ENCODE results near the gene SMIM45.

SMIM45 gene

GRCh38 chr22:41951898-41952474 is at the start of gene SMIM45:
Gene SMIM45, plus strand, starts transcription at chr22:41952150.
- no peak for DNase-seq

DNA sequence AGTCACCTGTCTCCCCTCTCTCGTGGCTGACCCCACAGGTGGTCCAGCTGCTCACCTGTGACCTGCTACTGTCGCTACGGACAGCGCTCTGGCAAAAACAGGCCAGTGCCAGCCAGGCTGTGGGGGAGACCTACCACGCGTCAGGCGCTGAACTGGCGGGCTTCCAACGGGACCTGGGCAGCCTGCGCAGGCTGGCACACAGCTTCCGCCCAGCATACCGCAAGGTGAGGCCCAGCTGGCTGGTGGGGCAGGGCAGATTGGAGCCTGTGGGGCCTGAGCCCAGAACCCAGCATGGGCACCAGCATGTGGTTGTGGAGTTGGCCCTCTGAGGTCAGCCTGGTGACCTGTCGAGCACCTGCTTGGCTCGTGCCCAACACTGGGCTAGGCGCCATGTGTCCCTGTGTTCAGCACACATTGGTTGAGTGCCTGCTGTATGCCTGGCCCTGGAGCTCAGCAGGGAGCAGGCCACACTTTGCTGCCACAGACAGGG is 49.0 kb upstream of the SMIM45 start:
- no peak for DNase-seq

DNA sequence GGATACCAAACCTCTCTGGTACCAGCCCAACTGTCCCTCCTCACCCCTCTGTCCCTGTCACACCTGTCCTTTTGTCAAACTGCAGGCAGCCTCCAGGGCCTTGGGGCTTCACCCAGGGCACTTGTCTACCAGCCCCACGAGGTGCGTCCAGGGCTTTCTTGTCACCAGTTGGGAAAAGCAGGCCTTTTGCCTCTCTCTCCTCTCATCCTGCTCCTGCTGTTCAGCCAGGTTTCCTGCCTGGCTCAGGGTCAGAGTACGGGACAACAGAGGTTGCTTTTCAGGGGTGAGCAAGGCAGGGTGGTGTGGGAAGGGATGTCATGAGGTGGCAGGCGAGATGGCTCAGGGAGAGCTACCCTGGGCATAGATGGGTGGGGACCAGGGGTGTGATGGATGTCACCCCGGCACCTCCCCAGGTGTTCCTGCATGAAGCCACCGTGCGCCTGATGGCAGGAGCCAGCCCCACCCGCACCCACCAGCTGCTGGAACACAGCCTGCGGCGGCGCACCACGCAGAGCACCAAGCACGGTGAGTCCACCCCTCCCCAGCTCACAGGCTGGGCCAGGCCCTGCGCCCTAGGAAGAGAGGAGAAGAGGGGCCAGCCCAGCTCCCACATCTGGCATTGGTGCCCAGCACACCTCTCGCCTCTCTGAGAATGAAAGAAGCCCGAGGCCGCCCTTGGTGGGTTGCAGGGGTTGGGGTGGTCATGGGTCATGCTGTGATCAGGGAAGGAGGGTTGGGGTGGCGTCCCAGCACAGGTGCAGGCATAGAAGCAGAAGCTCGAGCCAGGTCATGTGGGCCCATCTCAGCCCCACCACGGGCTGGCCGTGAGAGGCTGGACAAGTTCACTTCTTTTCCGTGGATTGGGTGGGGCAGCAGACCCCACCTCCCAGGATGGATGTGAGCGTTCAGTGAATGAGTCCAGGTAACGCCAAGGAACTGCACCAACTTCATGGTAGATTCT is 47.2 kb upstream of the SMIM45 start:
- DNase-seq, result no peak

DNA sequence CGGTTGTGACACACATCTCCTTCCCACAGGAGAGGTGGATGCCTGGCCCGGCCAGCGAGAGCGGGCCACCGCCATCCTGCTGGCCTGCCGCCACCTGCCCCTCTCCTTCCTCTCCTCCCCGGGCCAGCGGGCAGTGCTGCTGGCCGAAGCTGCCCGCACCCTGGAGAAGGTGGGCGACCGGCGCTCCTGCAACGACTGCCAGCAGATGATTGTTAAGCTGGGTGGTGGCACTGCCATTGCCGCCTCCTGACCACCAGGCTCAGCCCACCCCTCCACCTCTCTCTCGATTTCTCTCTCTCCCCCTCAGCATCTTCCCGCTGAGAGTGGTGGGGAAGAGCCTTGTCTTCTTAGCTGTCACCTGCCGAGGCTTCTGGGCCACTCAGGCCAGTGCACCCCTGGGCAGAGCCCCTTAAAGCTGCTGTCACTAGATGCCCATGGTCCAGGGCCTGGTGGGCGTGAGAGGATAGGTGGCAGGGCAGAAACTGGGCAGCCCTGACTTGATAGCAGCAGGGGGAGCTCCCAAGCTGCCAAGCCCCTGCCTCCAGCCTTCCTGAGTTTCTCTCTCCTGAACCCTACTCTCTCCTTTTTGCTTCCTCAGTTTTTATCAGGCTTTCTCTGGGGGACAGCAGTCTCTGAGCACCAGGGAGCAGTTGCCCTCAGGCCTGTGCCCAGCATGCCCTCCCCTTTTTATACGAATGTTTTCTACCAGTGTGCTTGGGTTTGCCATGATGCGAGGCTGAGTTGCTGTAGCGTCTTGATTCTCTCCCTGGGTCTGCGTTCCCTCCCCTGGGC is 46.3 kb upstream of the SMIM45 start:
- DNase-seq, result no peak

DNA sequence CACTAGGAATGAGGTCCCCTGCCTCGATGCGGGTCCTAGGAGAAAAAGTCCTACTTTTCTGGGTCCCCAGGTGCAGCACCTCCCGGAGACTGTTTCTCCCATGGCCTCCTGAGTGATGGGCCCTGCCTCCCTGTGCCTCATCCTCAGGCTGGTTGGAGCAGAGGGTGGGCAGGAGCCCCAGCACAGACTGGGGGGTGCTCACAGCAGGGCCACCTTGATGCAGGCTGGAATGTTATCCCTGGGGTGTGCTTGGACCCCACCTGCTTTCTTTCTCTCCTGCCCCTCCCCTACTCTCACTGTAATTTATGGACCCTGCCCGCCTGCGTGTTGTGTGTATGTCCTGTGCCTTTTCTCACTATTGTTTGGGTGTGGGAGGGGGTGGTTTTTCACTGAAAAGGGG is 45.1 kb upstream of the SMIM45 start:
- DNase-seq, result no peak

- no peak for DNase-seq
Observed at GRCh38 chr22:41907436-41908401, 44.2 kb upstream of the SMIM45 start.

DNA sequence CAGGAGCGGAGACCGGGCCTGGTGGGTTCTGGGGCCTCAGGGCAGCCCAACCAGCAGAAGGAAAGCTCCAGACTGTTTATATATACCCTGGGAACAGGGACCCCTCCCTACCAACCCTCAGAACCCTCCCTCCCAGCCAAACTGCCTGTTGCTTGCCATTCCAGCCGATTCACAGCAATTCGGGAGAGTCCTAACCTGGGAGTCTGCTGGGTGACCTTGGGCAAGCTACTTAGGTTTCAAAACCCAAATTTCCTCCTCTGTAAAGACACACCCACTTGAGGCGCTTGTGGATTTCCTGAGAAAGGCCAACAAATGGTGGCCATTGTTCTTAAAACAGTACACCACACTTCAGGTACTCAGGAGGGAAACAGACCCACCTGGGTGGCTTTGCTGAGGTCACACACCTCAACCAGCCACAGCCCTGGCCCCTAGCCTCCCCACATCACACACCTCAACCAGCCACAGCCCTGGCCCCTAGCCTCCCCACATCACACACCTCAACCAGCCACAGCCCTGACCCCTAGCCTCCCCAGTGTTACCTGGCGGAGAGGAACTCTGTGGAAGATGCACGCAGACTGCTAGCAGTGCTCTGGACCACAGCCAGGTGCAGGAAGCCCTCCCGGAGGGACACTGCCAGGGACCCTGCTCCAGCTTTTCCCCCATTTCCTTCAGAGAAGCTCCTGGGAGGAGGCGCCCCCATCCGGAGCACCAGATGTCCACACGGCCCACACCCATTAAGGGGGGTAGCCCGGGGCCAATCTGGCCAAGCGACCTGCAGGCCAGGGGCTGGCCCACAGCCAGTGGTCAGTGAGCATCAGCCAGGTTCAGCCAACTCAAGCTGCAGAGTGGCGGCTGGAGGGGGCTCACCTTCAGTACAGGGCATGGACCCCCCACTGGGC is 43.3 kb upstream of the SMIM45 start:
- DNase-seq, result no peak

DNA sequence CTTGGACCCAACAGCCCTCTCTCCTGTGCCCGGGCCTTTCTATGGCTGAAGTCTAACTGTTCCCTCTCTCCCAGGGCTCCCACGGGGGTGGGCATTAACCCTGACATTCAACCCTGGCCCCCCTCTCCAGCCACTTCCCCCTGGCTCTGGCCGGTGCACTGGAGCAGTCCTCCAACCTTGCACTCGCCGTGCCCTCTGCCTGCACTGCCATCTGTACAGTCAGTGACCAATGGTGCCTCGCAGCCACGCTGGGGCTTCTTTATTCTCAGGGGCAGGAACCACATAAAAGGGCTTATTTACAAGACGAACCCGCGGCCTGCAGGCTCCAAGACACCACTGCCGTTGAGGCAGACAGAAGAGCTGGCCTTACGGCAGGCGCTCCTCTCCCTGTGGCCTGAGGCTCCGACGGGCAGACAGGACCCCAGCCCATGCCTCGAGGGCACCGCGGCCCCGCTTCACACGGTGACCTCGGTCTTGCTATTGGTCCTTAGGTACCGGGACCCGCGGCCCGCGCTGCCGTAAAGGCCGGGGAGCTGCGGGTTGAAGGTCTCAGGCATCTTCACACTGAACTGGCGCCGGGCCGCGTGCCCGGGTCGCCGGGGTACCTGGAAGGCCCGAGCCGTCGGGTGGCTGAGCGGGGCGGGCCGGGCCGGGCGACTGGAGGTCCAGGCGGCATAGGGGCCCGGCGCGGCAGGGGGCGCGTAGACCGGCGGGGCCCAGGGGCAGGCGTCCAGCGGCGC is 42.5 kb upstream of the SMIM45 start:
- no peak for DNase-seq

DNA sequence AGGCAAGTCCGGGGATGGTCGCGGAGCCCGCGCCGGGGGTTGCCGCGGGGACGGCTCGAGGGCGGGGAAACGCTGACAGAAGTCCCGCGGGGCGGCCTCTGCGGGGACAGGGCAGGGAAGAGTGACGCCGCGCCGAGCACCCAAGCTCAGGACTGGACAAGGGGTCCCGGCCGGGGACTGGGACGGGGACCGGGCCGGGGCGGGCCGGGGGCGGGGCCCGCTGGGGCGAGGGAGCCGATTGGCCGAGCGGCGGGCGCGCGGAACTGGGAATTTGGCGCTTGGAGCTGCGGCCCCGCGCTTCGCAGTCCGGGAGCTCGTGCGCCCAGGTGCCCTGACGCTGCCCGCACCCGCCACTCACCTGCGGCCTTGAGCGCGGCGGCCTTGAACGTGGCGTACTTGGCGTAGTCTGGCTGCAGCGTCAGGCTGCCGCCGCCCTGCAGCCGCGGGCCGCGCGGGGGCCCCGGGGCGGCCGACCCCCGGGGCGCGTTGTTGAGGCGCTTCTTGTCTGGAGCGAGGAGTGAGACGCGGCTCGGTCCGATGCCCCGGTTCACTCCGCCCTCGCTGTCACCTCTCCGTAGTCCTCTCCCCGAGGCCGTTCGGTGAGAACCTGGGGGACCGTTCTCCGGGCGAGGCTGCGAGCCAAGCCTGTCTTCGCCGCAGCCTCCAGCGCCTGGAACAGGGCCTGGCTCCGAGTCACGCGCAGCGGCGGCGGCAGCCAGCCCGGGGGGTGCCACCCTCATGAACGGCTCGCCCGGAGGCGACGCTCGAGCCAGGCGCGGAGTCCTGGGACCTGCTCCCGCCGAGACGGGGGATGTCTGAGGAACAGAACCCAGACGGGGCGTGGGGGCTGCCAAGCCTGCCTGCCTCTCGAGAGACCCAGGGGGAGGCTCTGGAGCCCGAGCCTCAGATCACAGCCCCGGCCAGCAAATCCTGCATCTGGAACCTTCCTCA is 41.6 kb upstream of the SMIM45 start:
- DNase-seq, result no peak

DNA sequence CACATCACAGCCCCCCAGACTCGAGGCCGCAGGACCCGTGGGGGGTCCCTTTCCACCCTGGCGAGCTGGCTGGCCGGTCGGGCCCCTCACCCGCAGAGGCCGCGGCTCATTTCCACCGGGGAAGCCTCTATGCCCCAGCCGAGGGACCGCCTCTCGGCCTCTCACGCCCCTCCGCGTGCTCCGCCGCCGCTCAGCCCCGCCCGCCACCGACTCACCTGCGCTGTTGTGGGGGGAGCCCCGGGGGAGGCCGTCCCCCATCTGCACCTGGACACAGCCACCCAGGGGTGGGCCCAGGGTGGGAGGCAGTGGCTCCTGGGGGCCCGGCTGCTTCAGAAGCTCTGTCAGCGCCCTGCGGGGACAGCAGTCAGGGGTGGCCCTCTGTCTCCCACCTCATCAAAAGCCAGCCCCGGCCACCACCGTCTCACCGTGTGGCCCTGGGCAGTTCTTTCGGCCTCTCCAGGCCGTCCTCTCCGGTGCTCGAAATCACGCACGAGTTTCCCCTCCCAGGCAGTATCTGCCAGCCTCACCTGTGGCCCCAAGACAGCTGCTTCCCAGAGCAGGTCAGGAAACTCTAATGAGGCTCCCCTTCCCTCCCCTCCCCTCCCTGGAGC is 40.8 kb upstream of the SMIM45 start:
- DNase-seq, result no peak

DNA sequence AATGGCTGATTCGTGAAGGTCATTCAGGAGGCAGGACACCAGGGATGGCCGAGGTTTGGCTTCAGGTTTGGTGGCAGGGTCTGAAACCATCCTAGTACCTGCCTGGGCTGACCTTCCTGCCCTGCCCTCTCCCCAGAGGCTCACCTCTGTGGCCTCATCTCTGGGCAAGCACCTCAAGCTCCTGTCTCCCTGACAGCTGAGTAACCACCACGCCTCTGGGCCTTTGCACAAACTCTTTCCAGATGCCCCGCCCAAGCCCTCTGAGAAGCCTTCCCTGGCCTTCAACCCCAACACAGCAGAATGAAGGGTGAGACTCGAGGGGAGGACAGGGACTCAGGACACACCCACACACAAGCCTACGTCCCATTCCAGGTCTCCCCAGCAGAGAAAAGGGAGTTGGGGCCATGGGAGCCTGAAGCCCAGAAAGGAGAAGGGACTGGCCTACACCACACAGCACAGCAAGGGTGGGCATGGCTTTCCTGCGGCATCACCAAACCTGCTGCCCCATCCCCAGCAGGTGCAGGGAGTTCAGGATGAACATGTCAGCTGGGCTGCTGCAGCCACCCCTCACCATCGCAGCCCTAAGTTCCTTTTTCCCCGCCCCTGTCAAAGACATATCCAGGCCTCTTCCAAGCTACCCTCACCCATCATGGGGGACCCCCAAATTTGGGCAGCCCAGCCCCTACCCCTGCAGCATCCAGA is 39.5 kb upstream of the SMIM45 start:
- DNase-seq, result no peak

DNA sequence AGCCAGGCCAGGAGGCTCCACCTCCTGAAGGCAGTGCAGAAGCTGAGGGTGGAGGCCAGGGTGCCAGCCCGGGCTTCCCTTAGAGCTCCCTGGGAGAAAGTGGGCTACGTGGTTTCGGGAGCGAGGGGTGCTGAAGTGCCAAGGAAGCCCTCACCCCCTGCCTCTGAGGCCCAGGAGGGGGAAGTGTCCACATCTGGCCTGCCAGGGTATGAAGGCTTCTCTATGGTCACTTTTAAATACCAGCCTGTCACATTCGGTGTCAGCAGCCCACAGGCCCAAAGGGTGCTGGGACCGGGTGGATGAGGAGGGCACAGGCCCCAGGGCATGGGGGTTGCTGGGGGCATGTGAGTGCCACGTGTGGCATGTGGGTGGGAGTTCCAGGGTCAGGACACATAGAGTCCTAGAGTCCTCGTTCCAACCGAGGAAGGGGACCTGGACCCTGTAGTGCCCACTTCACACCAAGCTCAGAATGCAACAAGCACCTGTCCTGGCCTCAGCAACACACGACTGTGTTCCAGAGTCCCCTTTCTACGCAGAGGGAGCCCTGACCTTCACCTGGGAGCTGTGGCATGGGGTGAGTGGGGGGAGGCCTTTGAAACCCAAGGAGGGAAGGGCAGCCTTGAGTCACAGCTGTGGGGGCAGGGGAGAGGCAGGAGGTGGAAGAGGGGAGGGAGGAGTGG is 38.8 kb upstream of the SMIM45 start:
- DNase-seq, result no peak

DNA sequence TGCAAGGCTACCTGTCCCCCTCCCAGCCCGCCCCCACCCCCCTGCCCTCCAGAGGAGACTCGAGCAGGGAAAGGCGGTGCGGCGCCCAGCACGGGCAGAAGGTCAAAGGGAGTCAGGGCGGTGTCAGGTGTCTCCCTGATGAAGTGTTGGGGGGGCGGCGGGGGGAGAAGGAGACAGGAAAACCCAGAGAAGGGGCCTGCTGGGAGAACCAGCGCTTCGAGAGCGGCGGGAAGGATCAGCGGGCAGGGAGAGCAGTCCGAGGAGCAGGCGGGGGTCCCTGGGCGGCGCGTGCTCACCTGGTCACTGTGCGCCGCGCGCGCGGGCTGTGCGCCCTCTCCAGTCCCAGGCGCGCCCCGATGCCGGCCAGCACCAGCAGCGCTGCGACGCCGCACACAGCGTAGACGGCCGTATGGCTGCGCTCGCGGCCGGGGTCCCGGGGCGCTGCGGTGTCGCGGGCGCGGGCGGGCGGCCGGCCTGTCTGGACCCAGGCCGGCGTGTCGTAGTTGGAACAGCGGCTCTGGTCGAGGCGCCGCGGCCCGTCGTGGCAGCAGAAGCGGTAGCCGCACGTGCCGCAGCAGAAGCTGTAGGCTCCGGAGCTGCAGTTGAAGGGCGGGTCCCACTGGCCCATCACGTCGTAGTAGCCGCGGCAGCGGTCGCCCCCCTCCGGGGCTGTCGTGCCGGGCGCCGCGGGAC is 38.0 kb upstream of the SMIM45 start:
- DNase-seq, result no peak

DNA sequence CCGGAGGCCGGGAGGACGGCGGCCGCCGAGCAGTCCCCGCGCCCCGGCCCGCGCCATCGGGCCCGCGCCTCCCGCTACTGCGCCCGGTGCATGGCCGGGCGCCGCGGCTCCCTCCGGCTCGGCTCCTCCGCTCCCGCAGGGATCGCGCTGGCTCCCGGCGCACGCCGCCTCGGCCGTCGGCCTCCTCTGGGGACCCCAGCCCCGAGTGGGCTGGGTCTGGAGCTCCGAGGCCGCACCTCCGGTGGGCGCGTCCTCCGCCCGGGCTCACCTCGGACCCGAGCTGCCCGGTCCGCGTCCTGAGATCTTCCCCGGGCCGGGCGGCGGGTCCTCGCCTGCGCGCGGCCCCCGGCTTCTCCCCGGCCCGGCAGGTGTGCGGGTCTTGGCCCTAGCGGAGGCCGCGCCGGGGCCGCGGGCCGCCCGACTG is 37.3 kb upstream of the SMIM45 start:
- DNase-seq, result no peak

DNA sequence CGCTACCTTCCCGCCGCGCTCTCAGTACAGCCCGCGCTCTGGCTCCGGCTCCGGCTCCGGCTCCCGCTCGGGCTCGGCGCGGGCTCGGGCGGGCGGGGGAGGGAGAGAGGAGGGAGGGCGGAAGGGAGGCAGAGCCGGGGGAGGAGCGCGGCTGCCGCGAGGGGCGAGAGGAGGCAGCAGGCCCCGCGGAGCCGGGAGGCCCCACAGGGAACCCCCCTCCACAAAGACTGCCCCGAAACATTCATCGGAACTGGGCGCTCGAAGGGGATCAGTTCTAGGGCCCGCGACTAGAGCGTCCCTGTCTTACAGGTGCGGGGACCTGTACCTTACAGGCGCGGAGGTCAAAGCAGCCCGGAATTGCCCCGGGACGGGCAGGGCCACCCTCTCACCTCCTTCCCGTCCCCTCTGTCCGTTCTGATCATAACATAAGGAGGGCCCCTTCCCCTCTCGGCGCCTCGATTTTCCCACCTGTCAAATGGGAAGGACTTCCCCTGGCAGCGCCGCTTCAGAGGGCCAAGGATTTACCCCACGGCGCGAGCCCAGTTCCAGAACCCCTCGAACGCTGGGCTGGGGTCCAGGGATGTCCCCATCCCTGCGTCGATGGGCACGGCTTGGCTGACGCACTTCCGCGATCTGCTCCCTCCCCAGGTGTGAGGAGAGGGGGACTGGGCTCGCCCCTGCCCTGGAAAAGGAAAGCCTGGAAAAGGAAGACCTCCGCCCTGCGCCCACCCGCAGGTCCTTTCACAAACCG is 36.7 kb upstream of the SMIM45 start, which contains the start of gene SHISA8:
TSS of gene SHISA8 (minus strand) at position 40 of the 751 bp plus-strand sequence. CDS start 407 bp downstream, outside the sequence.
- peak; percentile 48 for DNase-seq

All from effector CD4-positive, alpha-beta T cell (primary cell).